ENCODE results near the gene PSEN1. TPM values are rescaled to one million over a fixed set of nuclear protein-coding genes. Genes with fewer than 3 reads are reported as not detected.

PSEN1 gene
- total RNA-seq, 1 donor from 2014 or later, result 58.6 TPM

DNA sequence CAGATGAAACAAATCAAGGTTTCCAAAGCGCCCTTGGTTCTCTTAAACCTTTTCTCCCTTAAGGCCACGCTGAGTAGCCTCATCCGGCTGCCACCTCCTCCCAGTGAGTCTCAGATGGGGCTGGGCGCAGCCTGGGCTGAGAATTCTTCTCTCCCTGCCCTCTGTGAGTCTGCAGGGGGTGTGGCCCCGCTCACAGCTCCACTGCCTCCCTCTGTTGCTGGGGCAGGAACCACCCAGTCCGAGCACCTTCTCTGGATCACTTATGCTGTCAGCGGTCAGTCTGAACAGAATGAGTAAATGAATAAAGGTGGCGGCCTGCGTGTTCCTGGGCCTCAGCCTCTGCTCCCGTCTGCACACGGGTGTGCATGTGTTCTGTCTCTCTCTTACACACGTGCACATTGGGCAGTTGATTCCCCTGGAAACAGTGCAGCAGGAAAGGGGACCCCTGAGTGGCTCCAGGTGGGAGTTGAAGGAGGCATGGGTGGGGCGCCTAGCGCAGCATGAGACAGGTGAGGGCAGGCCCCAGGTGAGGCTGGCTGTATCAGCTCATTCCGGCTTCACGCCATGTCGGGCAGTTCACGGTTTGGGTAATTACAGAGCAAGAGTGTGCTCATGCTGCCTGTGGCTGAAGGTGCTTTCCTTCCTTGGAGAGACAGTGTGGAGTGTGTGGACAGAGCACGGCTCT is 105.3 kb downstream of the PSEN1 start:
- Mint-ChIP-seq H3K4me1 (ENCODE audit: low read depth) (peaks cover 51% of the 10 kb centered on the region), H3K27ac (ENCODE audit: unreplicated experiment) (no peak overlapping the region), H3K4me3 (ENCODE audit: unreplicated experiment) (no peak overlapping the region), H3K27me3 (ENCODE audit: low read depth) (no peaks in the 10 kb centered on the region), H3K9me3 (ENCODE audit: low read depth) (no peaks in the 10 kb centered on the region), H3K36me3 (ENCODE audit: low read depth) (peaks cover 2% of the 10 kb centered on the region)
- DNase-seq (ENCODE audit: low spot score), result no peak
- TF ChIP-seq, protein P1, sequence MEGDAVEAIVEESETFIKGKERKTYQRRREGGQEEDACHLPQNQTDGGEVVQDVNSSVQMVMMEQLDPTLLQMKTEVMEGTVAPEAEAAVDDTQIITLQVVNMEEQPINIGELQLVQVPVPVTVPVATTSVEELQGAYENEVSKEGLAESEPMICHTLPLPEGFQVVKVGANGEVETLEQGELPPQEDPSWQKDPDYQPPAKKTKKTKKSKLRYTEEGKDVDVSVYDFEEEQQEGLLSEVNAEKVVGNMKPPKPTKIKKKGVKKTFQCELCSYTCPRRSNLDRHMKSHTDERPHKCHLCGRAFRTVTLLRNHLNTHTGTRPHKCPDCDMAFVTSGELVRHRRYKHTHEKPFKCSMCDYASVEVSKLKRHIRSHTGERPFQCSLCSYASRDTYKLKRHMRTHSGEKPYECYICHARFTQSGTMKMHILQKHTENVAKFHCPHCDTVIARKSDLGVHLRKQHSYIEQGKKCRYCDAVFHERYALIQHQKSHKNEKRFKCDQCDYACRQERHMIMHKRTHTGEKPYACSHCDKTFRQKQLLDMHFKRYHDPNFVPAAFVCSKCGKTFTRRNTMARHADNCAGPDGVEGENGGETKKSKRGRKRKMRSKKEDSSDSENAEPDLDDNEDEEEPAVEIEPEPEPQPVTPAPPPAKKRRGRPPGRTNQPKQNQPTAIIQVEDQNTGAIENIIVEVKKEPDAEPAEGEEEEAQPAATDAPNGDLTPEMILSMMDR (IDR thresholded peaks at IDR 0.05), result no peak

DNA sequence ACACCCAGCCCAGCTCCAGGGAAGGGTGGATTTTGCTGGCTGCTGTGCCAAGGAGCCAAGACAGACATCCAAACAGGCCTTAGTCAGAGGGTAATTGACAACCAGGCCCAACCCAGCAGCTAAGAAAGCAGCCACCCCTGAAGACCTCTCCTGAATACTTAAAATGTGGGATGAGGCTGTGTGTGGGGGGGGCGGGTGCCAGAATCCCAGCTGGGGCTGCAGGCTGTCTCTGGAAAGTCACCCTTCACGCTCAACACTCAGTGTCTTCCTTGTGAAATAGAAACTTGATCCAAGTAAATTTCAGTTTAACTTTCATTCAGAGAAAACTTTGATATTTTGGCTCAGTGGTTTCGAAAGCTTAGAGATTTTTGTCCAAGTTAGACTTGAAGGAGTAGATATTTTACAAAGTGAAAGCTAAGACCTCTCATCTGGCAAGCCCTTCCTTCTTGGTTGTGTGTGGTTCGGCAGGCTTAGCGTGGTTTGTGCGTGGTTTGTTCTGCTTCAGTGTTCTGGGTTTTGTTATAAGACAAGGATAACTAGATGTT is 106.1 kb downstream of the PSEN1 start:
- no peak overlapping the region for H3K27ac Mint-ChIP-seq (ENCODE audit: unreplicated experiment)
- H3K4me1 Mint-ChIP-seq (ENCODE audit: low read depth), result peaks cover 47% of the 10 kb centered on the region
- DNase-seq (ENCODE audit: low spot score), result no peak

GRCh38 chr14:73243341-73243740 is 107.0 kb downstream of the PSEN1 start:
- H3K4me3 Mint-ChIP-seq (ENCODE audit: unreplicated experiment), result no peak overlapping the region
- no peak for DNase-seq (ENCODE audit: low spot score)
- no peaks in the 10 kb centered on the region for H3K9me3 Mint-ChIP-seq (ENCODE audit: low read depth)
- TF ChIP-seq, protein P1 (IDR thresholded peaks at IDR 0.05), result no peak
- H3K27ac Mint-ChIP-seq (ENCODE audit: unreplicated experiment), result no peak overlapping the region
- H3K36me3 Mint-ChIP-seq (ENCODE audit: low read depth), result peaks cover 9% of the 10 kb centered on the region
- no peaks in the 10 kb centered on the region for H3K27me3 Mint-ChIP-seq (ENCODE audit: low read depth)
- peaks cover 50% of the 10 kb centered on the region for H3K4me1 Mint-ChIP-seq (ENCODE audit: low read depth)

More for the DNA sequence above, 106.1 kb downstream of the PSEN1 start:
- Mint-ChIP-seq H3K27me3 (ENCODE audit: low read depth) (no peaks in the 10 kb centered on the region), H3K9me3 (ENCODE audit: low read depth) (no peaks in the 10 kb centered on the region), H3K36me3 (ENCODE audit: low read depth) (peaks cover 5% of the 10 kb centered on the region), H3K4me3 (ENCODE audit: unreplicated experiment) (no peak overlapping the region)
- TF ChIP-seq, protein P1 (IDR thresholded peaks at IDR 0.05), result no peak

DNA sequence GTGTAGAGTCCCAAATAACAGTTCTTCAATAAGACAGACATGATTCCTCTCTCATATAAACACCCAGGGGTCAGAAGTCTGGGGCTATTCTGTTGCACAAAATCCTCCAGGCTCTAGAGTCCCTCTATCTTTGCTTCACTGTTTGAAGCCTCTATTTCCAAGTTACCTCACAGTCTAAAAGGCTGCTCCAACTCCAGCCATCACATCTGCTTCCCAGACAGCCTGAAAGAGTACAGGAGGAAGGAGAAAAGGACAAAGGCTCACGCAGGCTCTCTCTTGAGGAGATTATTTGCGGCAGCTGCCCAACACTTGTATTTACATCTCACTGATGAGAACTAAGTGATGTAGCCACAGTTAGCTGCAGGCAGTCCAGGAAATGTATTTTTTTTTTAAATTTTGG is 107.4 kb downstream of the PSEN1 start:
- H3K9me3 Mint-ChIP-seq (ENCODE audit: low read depth), result no peaks in the 10 kb centered on the region
- no peak for DNase-seq (ENCODE audit: low spot score)
- no peak overlapping the region for H3K27ac Mint-ChIP-seq (ENCODE audit: unreplicated experiment)
- TF ChIP-seq, protein P1 (IDR thresholded peaks at IDR 0.05), result no peak
- H3K27me3 Mint-ChIP-seq (ENCODE audit: low read depth), result no peaks in the 10 kb centered on the region
- peaks cover 46% of the 10 kb centered on the region for H3K4me1 Mint-ChIP-seq (ENCODE audit: low read depth)
- no peak overlapping the region for H3K4me3 Mint-ChIP-seq (ENCODE audit: unreplicated experiment)
- peaks cover 9% of the 10 kb centered on the region for H3K36me3 Mint-ChIP-seq (ENCODE audit: low read depth)

- DNase-seq (ENCODE audit: low spot score), result no peak
- TF ChIP-seq, protein P1 (IDR thresholded peaks at IDR 0.05), result no peak
- Mint-ChIP-seq H3K4me3 (ENCODE audit: unreplicated experiment) (no peak overlapping the region), H3K27me3 (ENCODE audit: low read depth) (no peaks in the 10 kb centered on the region), H3K36me3 (ENCODE audit: low read depth) (peaks cover 9% of the 10 kb centered on the region), H3K4me1 (ENCODE audit: low read depth) (peaks cover 37% of the 10 kb centered on the region), H3K27ac (ENCODE audit: unreplicated experiment) (no peak overlapping the region), H3K9me3 (ENCODE audit: low read depth) (no peaks in the 10 kb centered on the region)
These were observed 108.4 kb downstream of the PSEN1 start for GRCh38 chr14:73244541-73245290.
